CD4-positive, CD25-positive, alpha-beta regulatory T cell (primary cell): ENCODE results near the gene CARD9. TPM values are rescaled to one million over a fixed set of nuclear protein-coding genes. Genes with fewer than 3 reads are reported as not detected.

Source experiments
- ATAC-seq, 2 donors: fragments of 150-1000 bp; cut with Tn5 transposase; one replicate each; pipeline ENCODE4 v1.10.0; 2021; ENCODE audit warnings: low read depth in 2 of 2, moderate number of reproducible peaks in 2 of 2, moderate library complexity in 1 of 2
- DNase-seq, 3 donors: peaks; one replicate each; pipeline versions ENCODE4 v3.0.0 to v3.0.0-alpha.2; 2012 to 2022; ENCODE audit warnings: mixed read lengths in 1 of 3
- H3K27ac ChIP-seq: one replicate; pipeline ENCODE4 v1.7.0; 2013; ENCODE audit warnings: mild to moderate bottlenecking, low read length; ENCODE audit not compliant: insufficient read depth, poor library complexity, severe bottlenecking
- H3K27me3 ChIP-seq: one replicate; pipeline ENCODE4 v1.7.0; 2013; ENCODE audit warnings: low read length; ENCODE audit not compliant: control insufficient read depth, insufficient read depth
- H3K36me3 ChIP-seq: one replicate; pipeline ENCODE4 v1.7.0; 2013; ENCODE audit warnings: mild to moderate bottlenecking, low read length, moderate library complexity; ENCODE audit not compliant: control insufficient read depth, insufficient read depth
- H3K4me1 ChIP-seq: 2 replicates; pipeline ENCODE4 v1.7.0; 2013; ENCODE audit warnings: mild to moderate bottlenecking, low read length; ENCODE audit not compliant: insufficient read depth, control insufficient read depth, poor library complexity, severe bottlenecking
- H3K4me3 ChIP-seq: one replicate; pipeline ENCODE4 v1.7.0; 2013; ENCODE audit warnings: low read depth, mild to moderate bottlenecking, low read length, moderate library complexity
- H3K9me3 ChIP-seq, 2 experiments: 1 replicate in 1 of 2; 2 replicates in 1 of 2; pipeline ENCODE4 v1.7.0; 2013; ENCODE audit warnings: low read length in 2 of 2, mild to moderate bottlenecking in 1 of 2, moderate library complexity in 1 of 2; ENCODE audit not compliant: control insufficient read depth in 2 of 2
- H3K27ac Mint-ChIP-seq, 3 donors: one replicate each; pipeline ENCODE4 v1.8.0; 2020 to 2022; ENCODE audit warnings: mild to moderate bottlenecking in 3 of 3, mixed read lengths in 3 of 3, moderate library complexity in 2 of 3
- H3K27me3 Mint-ChIP-seq: one replicate; pipeline ENCODE4 v1.8.0; 2022; ENCODE audit warnings: mild to moderate bottlenecking, mixed read lengths
- H3K36me3 Mint-ChIP-seq: one replicate; pipeline ENCODE4 v1.8.0; 2020; ENCODE audit warnings: mixed read lengths
- H3K4me1 Mint-ChIP-seq, 4 donors: one replicate each; pipeline ENCODE4 v1.8.0; 2020 to 2022; ENCODE audit warnings: mixed read lengths in 4 of 4, mild to moderate bottlenecking in 1 of 4
- H3K4me3 Mint-ChIP-seq, 4 donors: one replicate each; pipeline ENCODE4 v1.8.0; 2020 to 2022; ENCODE audit warnings: mild to moderate bottlenecking in 4 of 4, mixed read lengths in 4 of 4, moderate library complexity in 3 of 4
- H3K9me3 Mint-ChIP-seq, 7 donors: one replicate each; pipeline ENCODE4 v1.8.0; 2020 to 2022; ENCODE audit warnings: mixed read lengths in 7 of 7, mild to moderate bottlenecking in 3 of 7, moderate library complexity in 2 of 7
- polyA plus RNA-seq, 4 donors: library from polyadenylated mRNA; unstranded; fragments of 300-500 nt; fragmentation: Illumina TruSeq; gene quantifications; one replicate each; pipeline ENCODE4 v1.2.3, GENCODE V29; 2021
- total RNA-seq: library from RNA; stranded (reverse); gene quantifications from one replicate; pipeline ENCODE4 v1.2.3, GENCODE V29; 2022

The CARD9 gene
- total and polyA plus RNA-seq, 5 donors from 2014 or later: 0.23 to 0.82 (median 0.35) TPM

DNA sequence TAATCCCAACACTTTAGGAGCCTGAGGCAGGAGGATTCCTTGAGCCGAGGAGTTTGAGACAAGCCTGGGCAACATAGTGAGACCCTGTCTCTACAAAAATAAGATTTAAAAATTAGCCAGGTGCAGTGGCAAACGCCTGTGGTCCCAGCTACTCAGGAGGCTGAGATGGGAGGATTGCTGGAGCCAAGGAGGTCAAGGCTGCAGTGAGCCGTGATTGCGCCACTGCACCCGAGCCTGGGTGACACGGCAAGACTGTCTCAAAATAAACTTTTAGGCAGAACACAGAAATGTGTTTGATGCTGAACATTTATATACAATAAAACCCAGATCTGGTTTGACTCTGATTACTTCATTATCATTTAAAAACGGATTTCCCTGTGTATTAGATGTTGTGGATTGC is 32.0 kb upstream of the CARD9 start:
- no peaks in the 10 kb centered on the region for H3K9me3 ChIP-seq
- peak overlapping the region; percentile 85 for H3K27ac ChIP-seq
- no peak for ATAC-seq
- DNase-seq: no peak
- no peaks in the 10 kb centered on the region for H3K9me3 Mint-ChIP-seq
- H3K27me3 ChIP-seq: no peaks in the 10 kb centered on the region
- H3K4me3 Mint-ChIP-seq: peak overlapping the region in 2 of 4 donors; percentile 16 to 90
- no peak overlapping the region for H3K4me3 ChIP-seq
- H3K4me1 Mint-ChIP-seq: peaks cover 9 to 66% (median 35%) of the 10 kb centered on the region in 4 donors
- H3K36me3 ChIP-seq: peaks cover 10% of the 10 kb centered on the region
- H3K4me1 ChIP-seq: peaks cover 49% of the 10 kb centered on the region
- H3K36me3 Mint-ChIP-seq: peaks cover 11% of the 10 kb centered on the region
- H3K27me3 Mint-ChIP-seq: no peaks in the 10 kb centered on the region
- peak overlapping the region in 1 of 3 donors; percentile 90 for H3K27ac Mint-ChIP-seq

DNA sequence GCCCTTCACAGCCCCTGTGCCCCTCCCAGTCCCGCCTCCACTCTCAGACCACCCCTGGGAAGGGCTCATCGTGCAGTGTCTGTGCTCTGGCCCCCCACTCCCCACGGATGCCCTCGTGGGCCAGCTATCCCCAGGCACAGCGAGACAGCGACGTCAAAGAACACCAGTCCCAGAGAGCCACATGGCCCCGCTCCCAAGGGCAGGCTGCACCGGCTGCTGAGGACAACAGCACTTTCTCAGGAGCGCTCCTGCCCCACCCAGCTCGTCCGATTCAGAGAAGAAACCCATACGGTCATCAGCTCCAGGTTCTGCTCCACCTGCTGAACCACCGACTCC is 31.3 kb upstream of the CARD9 start:
- H3K27me3 ChIP-seq: no peaks in the 10 kb centered on the region
- Mint-ChIP-seq H3K4me3 (peak overlapping the region; percentile 16 to 90 (median 76)), H3K36me3 (peaks cover 11% of the 10 kb centered on the region), H3K9me3 (no peaks in the 10 kb centered on the region), H3K4me1 (peaks cover 9 to 65% (median 35%) of the 10 kb centered on the region in 4 donors), H3K27ac (peak overlapping the region; percentile 58 to 90 (median 90)), H3K27me3 (no peaks in the 10 kb centered on the region)
- H3K27ac ChIP-seq: peak overlapping the region; percentile 85
- H3K36me3 ChIP-seq: peaks cover 10% of the 10 kb centered on the region
- no peaks in the 10 kb centered on the region for H3K9me3 ChIP-seq
- DNase-seq (no peak), ATAC-seq (no peak)
- H3K4me1 ChIP-seq: peaks cover 51% of the 10 kb centered on the region
- H3K4me3 ChIP-seq: peak overlapping the region; percentile 55

DNA sequence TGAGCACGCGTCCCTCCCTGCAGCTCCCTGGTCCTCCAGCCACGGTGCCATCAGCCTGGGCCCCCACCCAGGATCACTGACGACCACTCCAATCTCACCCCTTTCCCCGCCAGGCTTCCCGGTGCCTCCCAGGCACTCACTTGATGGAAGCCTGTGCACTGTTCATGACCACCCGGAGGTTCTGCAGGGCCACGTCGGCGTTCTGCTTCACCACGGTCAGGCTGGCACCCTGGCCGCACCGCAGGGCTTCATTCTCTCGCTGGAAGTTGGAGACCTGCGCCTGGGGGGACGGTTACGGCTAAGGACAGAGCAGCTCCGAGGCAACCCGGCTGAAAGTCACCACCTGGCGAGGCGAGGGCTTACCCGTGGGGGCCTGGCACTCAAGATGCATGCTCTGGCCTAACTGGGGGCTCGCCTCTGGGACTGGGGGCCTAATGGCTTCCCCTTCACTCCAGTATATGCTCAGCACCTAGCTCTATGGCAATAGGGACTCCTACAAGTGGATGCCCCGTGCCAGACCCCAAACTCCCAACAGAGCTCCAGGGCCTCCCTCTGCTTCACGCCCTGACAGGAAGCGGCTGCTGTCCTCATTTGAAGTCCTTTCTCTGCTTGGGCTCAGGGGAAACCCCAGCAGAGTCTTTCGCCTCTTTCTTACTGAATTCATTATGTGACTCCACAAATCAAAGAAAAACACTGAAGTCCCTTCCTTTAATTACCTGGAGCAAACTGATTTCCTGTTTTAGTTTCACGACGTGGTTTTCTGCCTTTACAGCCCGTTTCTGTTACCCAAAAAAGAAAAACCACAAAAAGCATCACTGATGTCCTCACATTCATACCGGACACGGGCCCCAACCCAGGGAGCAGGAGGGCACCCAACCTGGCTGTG is 30.7 kb upstream of the CARD9 start:
- no peak for ATAC-seq
- peaks cover 10% of the 10 kb centered on the region for H3K36me3 ChIP-seq
- H3K27me3 ChIP-seq: no peaks in the 10 kb centered on the region
- H3K4me3 ChIP-seq: peak overlapping the region; percentile 55
- H3K27ac Mint-ChIP-seq: peak overlapping the region; percentile 87 to 90 (median 90)
- peaks cover 50% of the 10 kb centered on the region for H3K4me1 ChIP-seq
- peak overlapping the region; percentile 85 for H3K27ac ChIP-seq
- peaks cover 11% of the 10 kb centered on the region for H3K36me3 Mint-ChIP-seq
- peak; percentile 35 to 72 (median 39) for DNase-seq
- peaks cover 9 to 62% (median 35%) of the 10 kb centered on the region in 4 donors for H3K4me1 Mint-ChIP-seq
- peak overlapping the region; percentile 76 to 94 (median 83) for H3K4me3 Mint-ChIP-seq
- no peaks in the 10 kb centered on the region for H3K9me3 ChIP-seq
- H3K27me3 Mint-ChIP-seq: no peaks in the 10 kb centered on the region
- H3K9me3 Mint-ChIP-seq: no peaks in the 10 kb centered on the region

- peak; percentile 83 to 84 for ATAC-seq
- peak overlapping the region; percentile 13 for H3K4me3 ChIP-seq
- peak overlapping the region; percentile 85 for H3K27ac ChIP-seq
- H3K27me3 ChIP-seq: no peaks in the 10 kb centered on the region
- peak; percentile 57 to 89 (median 71) for DNase-seq
- H3K4me1 Mint-ChIP-seq: peaks cover 9 to 62% (median 35%) of the 10 kb centered on the region in 4 donors
- peaks cover 10% of the 10 kb centered on the region for H3K36me3 ChIP-seq
- peaks cover 50% of the 10 kb centered on the region for H3K4me1 ChIP-seq
- H3K36me3 Mint-ChIP-seq: peaks cover 6% of the 10 kb centered on the region
- H3K9me3 ChIP-seq: no peaks in the 10 kb centered on the region
- H3K27ac Mint-ChIP-seq: peak overlapping the region; percentile 87 to 90 (median 90)
- H3K27me3 Mint-ChIP-seq: no peaks in the 10 kb centered on the region
- no peaks in the 10 kb centered on the region for H3K9me3 Mint-ChIP-seq
- peak overlapping the region; percentile 72 to 94 (median 83) for H3K4me3 Mint-ChIP-seq
Measured at GRCh38 chr9:136403538-136403914, 30.1 kb upstream of the CARD9 start.

GRCh38 chr9:136402067-136402466 is 28.6 kb upstream of the CARD9 start:
- peaks cover 9 to 61% (median 34%) of the 10 kb centered on the region in 4 donors for H3K4me1 Mint-ChIP-seq
- peaks cover 51% of the 10 kb centered on the region for H3K4me1 ChIP-seq
- H3K27me3 Mint-ChIP-seq: no peaks in the 10 kb centered on the region
- DNase-seq: no peak
- no peaks in the 10 kb centered on the region for H3K9me3 Mint-ChIP-seq
- no peak overlapping the region for H3K27ac Mint-ChIP-seq
- H3K4me3 Mint-ChIP-seq: peak overlapping the region in 2 of 4 donors; percentile 35 to 85
- no peak for ATAC-seq
- H3K27me3 ChIP-seq: no peaks in the 10 kb centered on the region
- no peaks in the 10 kb centered on the region for H3K9me3 ChIP-seq
- peaks cover 10% of the 10 kb centered on the region for H3K36me3 ChIP-seq
- no peaks in the 10 kb centered on the region for H3K36me3 Mint-ChIP-seq
- no peak overlapping the region for H3K27ac ChIP-seq
- no peak overlapping the region for H3K4me3 ChIP-seq

DNA sequence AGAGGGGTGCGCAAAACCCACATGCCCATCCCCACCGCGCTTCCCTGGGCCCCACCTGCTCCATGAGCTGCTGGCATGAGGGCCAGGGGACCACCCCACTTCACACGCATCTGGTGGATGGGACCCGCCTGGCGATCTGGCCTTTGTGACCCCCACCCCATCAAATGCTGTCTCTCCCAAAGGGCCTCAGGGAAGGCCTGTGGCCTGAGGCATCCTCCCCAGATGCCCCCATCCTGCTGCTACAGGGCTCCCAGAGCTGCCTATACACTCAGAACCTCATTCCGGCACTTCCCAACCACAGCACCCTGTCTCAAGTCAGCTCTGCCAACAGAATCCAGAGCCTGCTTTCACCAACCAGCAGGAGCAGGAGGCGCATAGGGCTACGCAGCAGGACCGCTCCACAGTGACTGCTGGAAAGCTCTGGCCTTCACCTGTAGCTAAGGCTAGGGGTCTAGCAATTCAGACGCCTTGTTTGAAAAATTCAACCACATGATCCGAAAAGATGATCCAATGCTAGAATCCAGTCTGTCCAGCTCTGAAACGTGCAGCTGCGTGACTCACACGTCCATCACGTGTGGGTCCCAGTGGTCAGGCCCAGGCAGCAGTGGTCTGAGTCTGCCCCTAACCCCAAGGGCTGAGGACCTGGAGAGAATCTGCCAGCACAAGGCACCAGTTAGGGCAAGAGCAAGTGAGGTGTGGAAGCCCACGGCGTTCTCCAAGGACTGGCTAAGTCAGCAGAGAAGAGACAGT is 27.9 kb upstream of the CARD9 start:
- no peak for DNase-seq
- H3K4me1 Mint-ChIP-seq: peaks cover 9 to 60% (median 34%) of the 10 kb centered on the region in 4 donors

GRCh38 chr9:136400038-136400834 is 26.8 kb upstream of the CARD9 start, which contains the start of gene SNAPC4:
SNAPC4 (minus strand) TSS chr9:136400170; CDS start chr9:136398428, 1,742 bp downstream.
- H3K4me3 ChIP-seq: peak within 1 kb of the TSS; percentile 57
- Mint-ChIP-seq H3K36me3 (no peaks in the 10 kb centered on the region), H3K27me3 (no peaks in the 10 kb centered on the region), H3K27ac (peak within 1 kb of the TSS; percentile 62 to 87 (median 84)), H3K4me1 (peaks cover 9 to 52% (median 26%) of the 10 kb centered on the region in 4 donors), H3K9me3 (no peaks in the 10 kb centered on the region), H3K4me3 (peak within 1 kb of the TSS; percentile 83 to 94 (median 86))
- ATAC-seq (peak; percentile 73 to 76), DNase-seq (peak; percentile 83 to 92 (median 86))
- H3K9me3 ChIP-seq: no peaks in the 10 kb centered on the region
- no peaks in the 10 kb centered on the region for H3K27me3 ChIP-seq
- peaks cover 22% of the 10 kb centered on the region for H3K36me3 ChIP-seq
- peaks cover 45% of the 10 kb centered on the region for H3K4me1 ChIP-seq
- peak within 1 kb of the TSS; percentile 41 for H3K27ac ChIP-seq

More for the DNA sequence above, 27.9 kb upstream of the CARD9 start:
- Histone ChIP-seq H3K36me3 (peaks cover 13% of the 10 kb centered on the region), H3K27me3 (no peaks in the 10 kb centered on the region), H3K27ac (no peak overlapping the region), H3K4me3 (no peak overlapping the region), H3K9me3 (no peaks in the 10 kb centered on the region), H3K4me1 (peaks cover 51% of the 10 kb centered on the region)
- no peak for ATAC-seq
- Mint-ChIP-seq H3K9me3 (no peaks in the 10 kb centered on the region), H3K27ac (peak overlapping the region in 1 of 3 donors; percentile 66), H3K36me3 (no peaks in the 10 kb centered on the region), H3K27me3 (no peaks in the 10 kb centered on the region), H3K4me3 (peak overlapping the region in 3 of 4 donors; percentile 16 to 85 (median 56))
